Calu3 (cell line): ENCODE data around the gene GPD2. TPM values are rescaled to one million over a fixed set of nuclear protein-coding genes. Genes with fewer than 3 reads are reported as not detected.

ENCODE experiments used
- BruUV-seq: library from RNA; stranded (reverse); fragments of 400-500 nt; replicated peaks from 2 replicates; lab custom pipeline; 2021; lab: Mats Ljungman, UMichigan
- CTCF ChIA-PET: fragments of 300-600 bp; sonication (Branson Sonifier 250); formaldehyde crosslinking; loops from one replicate; lab custom pipeline; 2022; ENCODE audit warnings: antibody characterized with exemption; lab: Charles Lee
- DNase-seq: peaks from one replicate; pipeline ENCODE4 v3.0.0; 2022
- H3K27ac Mint-ChIP-seq: one replicate; pipeline ENCODE4 v1.8.0; 2022; ENCODE audit warnings: mixed read lengths; ENCODE audit not compliant: unreplicated experiment
- H3K27me3 Mint-ChIP-seq: one replicate; pipeline ENCODE4 v1.8.0; 2022; ENCODE audit warnings: mixed read lengths; ENCODE audit not compliant: unreplicated experiment
- H3K36me3 Mint-ChIP-seq: one replicate; pipeline ENCODE4 v1.8.0; 2022; ENCODE audit warnings: mild to moderate bottlenecking, moderate library complexity, mixed read lengths; ENCODE audit not compliant: insufficient read depth, unreplicated experiment
- H3K4me1 Mint-ChIP-seq: one replicate; pipeline ENCODE4 v1.8.0; 2022; ENCODE audit warnings: mild to moderate bottlenecking, low read depth, mixed read lengths; ENCODE audit not compliant: unreplicated experiment
- H3K4me3 Mint-ChIP-seq: one replicate; pipeline ENCODE4 v1.8.0; 2022; ENCODE audit warnings: mild to moderate bottlenecking, low read depth, moderate library complexity, mixed read lengths; ENCODE audit not compliant: unreplicated experiment
- H3K9me3 Mint-ChIP-seq: one replicate; pipeline ENCODE4 v1.8.0; 2022; ENCODE audit warnings: low read depth, mixed read lengths; ENCODE audit not compliant: unreplicated experiment
- intact Hi-C: fragments of 100-400 bp; cut with micrococcal nuclease; formaldehyde crosslinking; loops from one replicate; pipeline ENCODE4 v1.10.0; 2022; ENCODE audit not compliant: unreplicated experiment
- total RNA-seq: library from RNA; stranded (reverse); gene quantifications from 2 replicates; pipeline ENCODE4 v1.2.3, GENCODE V29; 2022
- TF ChIP-seq, protein P1 (sequence below): fragments of 200-600 bp; IDR thresholded peaks from one replicate; pipeline ENCODE4 v1.8.0; 2022; ENCODE audit warnings: antibody characterized with exemption; ENCODE audit not compliant: unreplicated experiment

GPD2 gene
- total RNA-seq, 1 experiment from 2014 or later: 55.4 TPM

DNA sequence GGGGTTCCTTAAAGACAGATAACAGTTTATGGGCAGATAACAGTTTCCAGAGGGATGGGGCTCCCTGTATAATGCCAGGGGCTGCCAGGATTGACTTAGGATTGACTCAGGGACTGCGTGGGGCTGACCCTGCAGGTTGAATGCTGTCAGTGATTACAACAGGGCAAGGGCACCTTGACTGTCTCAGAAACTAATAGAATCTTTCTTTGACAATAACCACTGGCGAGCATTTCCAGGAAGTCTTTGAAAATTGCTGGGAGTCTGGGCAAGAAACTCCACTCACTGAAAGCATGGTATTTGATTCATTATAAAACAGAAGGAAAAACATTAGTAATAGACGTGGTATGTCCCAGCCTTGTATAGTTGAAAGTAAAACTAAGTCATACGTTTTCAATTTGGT is 101.0 kb downstream of the GPD2 start:
- CTCF ChIA-PET: no interaction called here
- Mint-ChIP-seq H3K4me3 (no peak overlapping the region), H3K27ac (no peak overlapping the region), H3K36me3 (no peaks in the 10 kb centered on the region), H3K9me3 (no peaks in the 10 kb centered on the region), H3K4me1 (peaks cover 10% of the 10 kb centered on the region), H3K27me3 (no peaks in the 10 kb centered on the region)
- no TSS peak for BruUV-seq
- TF ChIP-seq, protein P1, sequence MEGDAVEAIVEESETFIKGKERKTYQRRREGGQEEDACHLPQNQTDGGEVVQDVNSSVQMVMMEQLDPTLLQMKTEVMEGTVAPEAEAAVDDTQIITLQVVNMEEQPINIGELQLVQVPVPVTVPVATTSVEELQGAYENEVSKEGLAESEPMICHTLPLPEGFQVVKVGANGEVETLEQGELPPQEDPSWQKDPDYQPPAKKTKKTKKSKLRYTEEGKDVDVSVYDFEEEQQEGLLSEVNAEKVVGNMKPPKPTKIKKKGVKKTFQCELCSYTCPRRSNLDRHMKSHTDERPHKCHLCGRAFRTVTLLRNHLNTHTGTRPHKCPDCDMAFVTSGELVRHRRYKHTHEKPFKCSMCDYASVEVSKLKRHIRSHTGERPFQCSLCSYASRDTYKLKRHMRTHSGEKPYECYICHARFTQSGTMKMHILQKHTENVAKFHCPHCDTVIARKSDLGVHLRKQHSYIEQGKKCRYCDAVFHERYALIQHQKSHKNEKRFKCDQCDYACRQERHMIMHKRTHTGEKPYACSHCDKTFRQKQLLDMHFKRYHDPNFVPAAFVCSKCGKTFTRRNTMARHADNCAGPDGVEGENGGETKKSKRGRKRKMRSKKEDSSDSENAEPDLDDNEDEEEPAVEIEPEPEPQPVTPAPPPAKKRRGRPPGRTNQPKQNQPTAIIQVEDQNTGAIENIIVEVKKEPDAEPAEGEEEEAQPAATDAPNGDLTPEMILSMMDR: no peak
- intact Hi-C loops: loop anchor here (5.0 kb wide), 1 partner anchor 100 kb away; the partner anchor contains the start of gene GPD2
- DNase-seq: no peak

DNA sequence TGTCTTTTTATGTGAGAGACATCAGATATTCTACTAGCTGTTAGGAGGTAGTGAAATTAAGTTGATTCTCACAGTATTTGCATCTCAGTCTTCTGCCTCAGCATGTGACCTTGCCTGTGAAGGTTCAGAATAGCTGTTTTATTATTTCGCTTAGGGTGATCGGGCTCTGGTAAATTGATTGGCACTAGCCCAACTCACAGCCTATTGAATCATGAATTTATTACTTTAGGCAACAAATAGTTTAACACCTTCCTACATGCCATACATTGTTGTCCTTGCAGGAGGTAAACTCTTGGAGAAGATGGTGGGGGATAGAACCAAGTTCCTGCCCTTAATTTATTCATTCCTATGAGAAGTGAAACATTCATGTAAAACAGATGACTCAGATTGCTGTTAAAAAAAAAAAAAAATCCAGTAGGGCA is 101.9 kb downstream of the GPD2 start:
- Mint-ChIP-seq H3K4me3 (no peak overlapping the region), H3K4me1 (peaks cover 10% of the 10 kb centered on the region), H3K27ac (no peak overlapping the region), H3K9me3 (no peaks in the 10 kb centered on the region), H3K27me3 (no peaks in the 10 kb centered on the region), H3K36me3 (no peaks in the 10 kb centered on the region)
- intact Hi-C loops: loop anchor here (5.0 kb wide), 1 partner anchor 101 kb away; the partner anchor contains the start of gene GPD2
- TF ChIP-seq, protein P1: no peak
- no peak for DNase-seq
- CTCF ChIA-PET: no interaction called here
- BruUV-seq: no TSS peak

DNA sequence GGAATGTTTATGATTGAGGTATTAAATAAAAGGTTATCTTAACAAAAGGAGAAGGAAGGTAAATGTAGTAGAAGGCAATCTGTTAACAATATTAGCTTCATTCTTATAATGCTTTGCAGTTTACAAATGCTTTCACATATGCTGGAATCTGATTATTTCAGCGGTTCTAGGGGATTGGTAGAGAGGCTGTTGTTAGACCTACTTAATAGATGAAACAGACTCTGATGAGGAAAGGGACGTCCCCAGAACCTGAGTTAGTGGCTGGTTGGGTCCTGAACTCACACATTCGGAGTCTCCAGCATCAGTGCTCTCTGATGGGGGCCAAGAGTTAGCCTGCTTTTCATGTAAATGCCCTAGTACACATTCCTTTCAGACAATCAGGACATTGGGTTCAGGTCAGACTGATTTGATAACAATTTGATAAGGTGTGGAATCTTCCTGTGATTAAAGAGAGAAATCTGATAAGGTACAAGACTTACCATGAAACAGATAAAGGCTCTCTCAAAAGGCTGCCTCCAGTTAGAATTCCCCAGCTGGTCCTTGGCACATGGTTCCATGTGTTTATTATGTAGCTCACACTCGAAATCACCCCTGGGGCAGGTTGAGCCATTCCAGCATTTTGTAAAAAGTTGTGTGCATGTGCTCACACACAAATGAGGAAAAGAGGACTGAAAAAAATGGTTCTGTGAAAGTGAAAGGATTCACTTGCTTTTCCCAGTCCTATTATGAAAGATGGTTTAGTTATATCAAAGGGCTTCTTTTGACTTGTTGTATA is 103.1 kb downstream of the GPD2 start:
- CTCF ChIA-PET: no interaction called here
- TF ChIP-seq, protein P1: no peak
- Mint-ChIP-seq H3K4me1 (peaks cover 10% of the 10 kb centered on the region), H3K4me3 (no peak overlapping the region), H3K27me3 (no peaks in the 10 kb centered on the region), H3K36me3 (no peaks in the 10 kb centered on the region), H3K27ac (no peak overlapping the region), H3K9me3 (no peaks in the 10 kb centered on the region)
- intact Hi-C loops: loop anchor here (5.0 kb wide), 1 partner anchor 102 kb away; the partner anchor contains the start of gene GPD2
- no peak for DNase-seq
- BruUV-seq: no TSS peak

DNA sequence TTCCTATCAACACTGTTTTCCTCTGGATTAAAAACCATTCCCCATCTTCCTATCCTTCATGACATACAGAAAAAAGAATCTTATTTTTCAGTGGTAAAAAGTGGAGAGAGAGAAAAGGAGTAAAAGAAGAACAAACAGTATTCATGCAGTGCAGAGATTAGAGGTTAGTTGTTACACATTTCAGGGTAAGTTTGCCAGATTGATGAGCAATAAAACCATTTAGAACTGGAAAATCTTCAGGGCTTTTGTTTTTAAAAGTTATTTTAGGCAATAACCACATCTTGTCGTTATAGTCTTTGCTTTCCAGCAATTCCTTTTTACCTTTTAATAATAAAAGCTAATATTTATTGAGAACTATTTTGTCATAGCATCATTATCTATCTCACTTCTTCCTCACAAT is 104.5 kb downstream of the GPD2 start:
- intact Hi-C loops: no loop called here
- H3K36me3 Mint-ChIP-seq: no peaks in the 10 kb centered on the region
- no peaks in the 10 kb centered on the region for H3K9me3 Mint-ChIP-seq
- no peaks in the 10 kb centered on the region for H3K27me3 Mint-ChIP-seq
- TF ChIP-seq, protein P1: no peak
- peaks cover 10% of the 10 kb centered on the region for H3K4me1 Mint-ChIP-seq
- H3K27ac Mint-ChIP-seq: no peak overlapping the region
- BruUV-seq: no TSS peak
- H3K4me3 Mint-ChIP-seq: no peak overlapping the region
- no peak for DNase-seq
- CTCF ChIA-PET: interaction anchor here (0.7 kb wide), 1 partner anchor 193 kb away, joined by 3 read pairs; no protein-coding TSS in a partner anchor
